Right cardiac atrium (tissue), 5 donors: ENCODE data around the gene VSTM2B. TPM values are rescaled to one million over a fixed set of nuclear protein-coding genes. Genes with fewer than 3 reads are reported as not detected.
"Not testable (repeated sequence)": the region's sequence is repeated elsewhere in the genome, so short reads cannot be mapped to it uniquely, and the experiment has no call there.

ENCODE experiments used
- ATAC-seq, 2 donors: fragments of 200-7000 bp; cut with Tn5 transposase; one replicate each; pipeline versions ENCODE4 v1.8.0 to v1.9.1; 2020; ENCODE audit warnings: moderate library complexity in 2 of 2, mild to moderate bottlenecking in 1 of 2
- DNase-seq, 3 donors: peaks; one replicate each; pipeline ENCODE4 v3.0.0-alpha.2; 2020
- H3K27ac ChIP-seq: one replicate; pipeline ENCODE4 v1.5.1; 2013; ENCODE audit warnings: mild to moderate bottlenecking, low read length, control low read depth, moderate library complexity
- H3K27me3 ChIP-seq: one replicate; pipeline ENCODE4 v1.6.1; 2013; ENCODE audit not compliant: control insufficient read depth, insufficient read depth
- H3K4me1 ChIP-seq: one replicate; pipeline ENCODE4 v1.6.1; 2013; ENCODE audit warnings: low read length; ENCODE audit not compliant: control insufficient read depth, insufficient read depth
- H3K4me3 ChIP-seq: one replicate; pipeline ENCODE4 v1.5.1; 2013; ENCODE audit warnings: low read length, control low read depth
- H3K9me3 ChIP-seq: one replicate; pipeline ENCODE4 v1.6.1; 2013; ENCODE audit warnings: low read length; ENCODE audit not compliant: control insufficient read depth
- WGBS: extraction: QIAGEN DNeasy Blood & Tissue Kit; methylation state at CpG from one replicate; pipeline ENCODE4 v1.1.7; 2013; 5-methylcytosine and 5-hydroxymethylcytosine counted together
- intact Hi-C, 4 donors: fragments of 100-400 bp; cut with DNase I; formaldehyde crosslinking; loops; one replicate each; pipeline versions ENCODE4 v1.11.0 to v1.14.0; 2022 to 2023
- polyA plus RNA-seq: library from polyadenylated mRNA; stranded (reverse); fragments of 200-250 nt; gene quantifications from one replicate; pipeline ENCODE4 v1.2.3, GENCODE V29; 2013
- total RNA-seq, 4 donors: library from RNA; stranded (reverse); fragmentation: NEBNext Ultra II Directional; extraction: Animal tissue kit (Norgen Biotek cat#: 25700); gene quantifications; one replicate each; pipeline ENCODE4 v1.2.1, GENCODE V29; 2021
- donor health status: healthy with polysubstance abuse.
- donor health status: DM: no; HTN: yes; CAD: no.
- donor health status: DM: no; HTN: no; CAD: no.
- donor health status: DM: no; HTN: yes; CAD: no; lungs with severe emphysema.
- donor health status: DM: yes; HTN: yes; CAD: no.

Gene VSTM2B
- total and polyA plus RNA-seq, 5 donors: not detected

DNA sequence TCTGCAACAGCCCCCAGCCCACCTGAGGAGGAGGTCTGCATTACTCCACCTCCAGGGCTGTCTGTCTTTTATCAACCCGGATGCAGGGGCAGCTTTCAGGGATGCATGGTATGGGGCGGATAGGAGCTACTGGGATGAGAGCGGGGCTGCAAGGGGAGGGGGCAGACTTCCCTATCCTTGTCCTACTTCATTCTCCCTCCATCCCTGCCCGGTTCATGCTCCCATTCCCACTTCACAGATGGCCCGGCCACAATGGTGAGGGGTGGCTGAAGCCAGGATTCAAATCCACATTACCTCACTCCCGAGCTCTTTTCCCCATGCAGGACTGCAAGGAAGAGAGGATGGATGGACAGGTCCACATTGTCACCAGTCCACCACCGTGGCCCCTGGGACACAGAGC lies 40.5 kb upstream of the VSTM2B start:
- DNase-seq: no peak
- H3K4me3 ChIP-seq: no peak overlapping the region

DNA sequence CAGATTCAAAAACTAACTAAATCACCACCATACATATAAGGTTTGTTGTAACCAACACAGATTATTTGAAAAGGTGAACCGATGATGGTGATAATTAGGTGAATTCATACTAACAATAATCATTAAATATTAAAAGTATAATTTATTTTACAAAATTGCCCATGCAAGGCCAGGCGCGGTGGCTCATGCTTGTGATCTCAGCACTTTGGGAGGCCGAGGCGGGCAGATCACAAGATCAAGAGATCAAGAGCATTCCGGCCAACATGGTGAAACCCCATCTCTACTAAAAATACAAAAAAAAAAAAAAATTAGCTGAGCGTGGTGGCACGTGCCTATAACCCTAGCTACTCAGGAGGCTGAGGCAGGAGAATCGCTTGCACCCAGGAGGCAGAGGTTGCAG lies 38.8 kb upstream of the VSTM2B start:
- H3K4me3 ChIP-seq, H3K4me1 ChIP-seq, H3K27me3 ChIP-seq, ATAC-seq, intact Hi-C loops, H3K9me3 ChIP-seq, H3K27ac ChIP-seq, DNase-seq: not testable (repeated sequence)
- WGBS: 90% methylated on average over 9 of the region's 9 CpGs

More for the DNA sequence above, 40.5 kb upstream of the VSTM2B start:
- Histone ChIP-seq H3K9me3 (no peaks in the 10 kb centered on the region), H3K27me3 (no peaks in the 10 kb centered on the region), H3K27ac (no peak overlapping the region), H3K4me1 (no peaks in the 10 kb centered on the region)
- intact Hi-C loops: no loop called here
- no peak for ATAC-seq
- 67% methylated on average over 7 of the region's 7 CpGs for WGBS

DNA sequence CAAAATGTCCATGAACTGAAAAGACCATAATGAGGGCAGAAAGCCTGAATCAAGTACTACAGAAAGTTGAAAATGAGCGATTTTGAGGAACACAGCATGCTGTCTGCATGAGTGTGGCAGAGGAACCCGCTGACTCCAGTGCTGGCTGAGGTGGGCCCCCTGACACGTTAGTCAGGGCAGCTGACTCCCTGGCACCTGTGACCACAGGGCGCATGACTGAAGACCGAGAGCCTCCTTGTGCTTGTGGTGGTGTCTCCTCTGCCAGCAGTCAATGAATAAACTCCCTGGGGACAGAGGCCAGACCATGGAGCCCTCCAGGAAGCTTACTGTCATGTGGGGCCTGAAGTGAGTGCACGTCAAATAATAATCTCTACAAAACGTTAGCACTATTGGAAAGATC lies 38.4 kb upstream of the VSTM2B start:
- H3K27me3 ChIP-seq: no peaks in the 10 kb centered on the region
- DNase-seq (no peak), ATAC-seq (no peak)
- no peak overlapping the region for H3K4me3 ChIP-seq
- H3K27ac ChIP-seq: no peak overlapping the region
- intact Hi-C loops: no loop called here
- no peaks in the 10 kb centered on the region for H3K4me1 ChIP-seq
- WGBS: 66% methylated on average over 7 of the region's 7 CpGs
- no peaks in the 10 kb centered on the region for H3K9me3 ChIP-seq

DNA sequence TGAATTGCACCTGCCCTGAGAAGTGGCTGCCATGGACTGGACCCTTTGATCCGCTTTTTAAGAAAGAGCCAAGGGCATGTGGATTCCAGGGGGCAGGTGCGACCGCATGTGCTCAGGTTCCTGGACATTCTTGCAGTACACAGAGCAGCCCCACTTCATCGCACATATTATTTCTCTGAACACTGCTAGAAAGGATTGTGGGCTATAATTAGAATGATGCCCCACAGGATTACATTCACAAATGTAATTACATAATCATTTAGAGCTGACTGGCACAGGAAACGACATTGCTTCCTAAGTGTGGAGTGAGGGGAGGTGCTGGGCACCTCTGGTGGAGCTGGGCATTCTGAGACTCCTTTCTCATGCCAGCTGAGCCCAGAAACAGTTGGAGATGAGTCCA lies 37.5 kb upstream of the VSTM2B start:
- Histone ChIP-seq H3K9me3 (no peaks in the 10 kb centered on the region), H3K4me3 (no peak overlapping the region), H3K4me1 (no peaks in the 10 kb centered on the region), H3K27me3 (no peaks in the 10 kb centered on the region), H3K27ac (no peak overlapping the region)
- WGBS: 73% methylated on average over 5 of the region's 5 CpGs
- ATAC-seq (no peak), DNase-seq (no peak)
- intact Hi-C loops: no loop called here

DNA sequence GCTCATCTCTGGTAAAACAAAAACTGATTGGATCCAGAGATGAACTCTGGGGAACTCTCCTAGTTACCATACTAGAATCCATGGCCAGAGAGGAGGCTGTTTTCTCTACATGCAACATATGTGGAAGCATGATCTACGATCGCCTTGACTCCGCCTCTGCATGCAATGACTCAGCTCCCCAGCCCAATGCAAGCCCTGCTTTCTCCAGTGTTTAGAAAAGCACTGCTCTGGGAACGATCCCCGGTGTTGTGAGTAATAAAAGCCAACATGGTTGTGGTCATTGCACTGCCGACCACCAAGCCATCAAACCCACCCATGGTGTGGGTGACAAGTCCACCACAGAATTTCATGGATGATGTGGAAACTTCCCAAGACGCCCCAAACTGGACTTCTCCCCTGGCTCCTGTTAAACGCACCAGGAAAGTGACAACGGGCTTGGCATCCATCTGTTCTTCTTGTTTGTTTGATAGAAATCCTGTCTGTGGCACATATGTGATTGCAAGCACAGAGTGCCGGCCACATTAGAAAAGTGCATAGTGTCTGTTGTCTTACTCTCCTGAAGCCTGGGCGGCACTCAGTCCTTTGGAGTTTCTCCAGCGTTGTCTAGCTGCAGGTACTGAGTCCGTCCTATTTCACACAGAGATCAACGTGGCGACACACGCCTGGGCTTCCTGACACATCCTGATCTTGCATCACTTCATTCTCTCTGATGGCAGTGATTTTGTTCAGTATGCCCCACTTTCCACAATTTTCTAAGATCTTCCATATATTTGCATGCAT lies 36.4 kb upstream of the VSTM2B start:
- intact Hi-C loops: no loop called here
- whole genome bisulfite sequencing: 79% methylated on average over 16 of the region's 16 CpGs
- no peak overlapping the region for H3K27ac ChIP-seq
- ATAC-seq: no peak
- H3K27me3 ChIP-seq: no peaks in the 10 kb centered on the region
- H3K9me3 ChIP-seq: no peaks in the 10 kb centered on the region
- no peaks in the 10 kb centered on the region for H3K4me1 ChIP-seq
- H3K4me3 ChIP-seq: no peak overlapping the region
- DNase-seq: no peak

DNA sequence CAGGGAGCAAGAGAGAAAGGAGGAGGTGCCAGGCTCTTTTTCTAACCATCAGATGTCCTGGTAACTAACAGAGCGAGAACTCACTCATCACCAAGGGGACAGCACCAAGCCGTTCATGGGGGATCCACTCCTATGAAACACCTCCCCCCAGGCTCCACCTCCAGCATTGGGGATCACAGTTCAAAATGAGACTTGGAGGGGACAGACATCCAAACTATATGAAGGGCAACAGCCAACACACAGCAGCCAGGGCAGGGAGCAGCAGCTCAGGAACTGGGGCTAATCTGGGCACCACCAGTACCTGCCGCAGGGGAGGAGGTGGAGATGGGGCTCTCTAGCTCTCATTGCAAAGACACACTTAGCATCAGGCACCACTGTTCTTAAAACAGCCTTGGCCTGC lies 34.3 kb upstream of the VSTM2B start:
- no peak overlapping the region for H3K4me3 ChIP-seq
- H3K27me3 ChIP-seq: no peaks in the 10 kb centered on the region
- no peak for DNase-seq
- intact Hi-C loops: no loop called here
- no peaks in the 10 kb centered on the region for H3K9me3 ChIP-seq
- no peaks in the 10 kb centered on the region for H3K4me1 ChIP-seq
- no peak overlapping the region for H3K27ac ChIP-seq
- WGBS: 76% methylated on average over 3 of the region's 3 CpGs
- ATAC-seq: no peak

DNA sequence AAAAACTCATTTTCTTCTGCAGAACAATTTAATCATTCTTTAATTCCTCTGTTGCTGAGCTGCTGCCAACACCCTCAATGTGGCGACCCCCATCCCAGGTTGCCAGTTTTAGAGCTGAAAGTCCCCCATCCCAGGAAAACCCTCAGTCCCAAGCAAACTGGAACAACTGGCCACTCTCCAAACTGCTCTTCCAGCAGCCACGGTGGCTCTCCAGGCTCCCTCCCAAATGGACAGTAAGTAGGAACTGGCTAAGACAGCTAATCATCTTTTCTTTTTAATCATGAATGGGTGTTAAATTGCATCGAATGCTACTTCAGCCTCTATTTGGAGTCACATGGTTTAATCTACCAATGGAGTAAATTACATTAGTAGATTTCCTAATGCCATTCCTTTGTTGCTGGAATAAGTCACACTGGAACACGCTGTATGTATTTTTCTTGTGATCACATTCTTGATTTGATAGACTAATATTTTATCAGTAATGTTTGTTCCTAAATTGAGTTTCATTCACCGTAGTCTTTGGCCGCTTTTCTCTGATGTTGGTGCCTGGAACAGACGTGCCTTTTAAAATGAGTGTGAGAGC lies 33.7 kb upstream of the VSTM2B start:
- no peak for DNase-seq
- ATAC-seq: no peak
- Histone ChIP-seq H3K27me3 (no peaks in the 10 kb centered on the region), H3K9me3 (no peaks in the 10 kb centered on the region), H3K27ac (no peak overlapping the region), H3K4me1 (no peaks in the 10 kb centered on the region), H3K4me3 (no peak overlapping the region)
- intact Hi-C loops: no loop called here
- 24% methylated on average over 7 of the region's 7 CpGs for WGBS

DNA sequence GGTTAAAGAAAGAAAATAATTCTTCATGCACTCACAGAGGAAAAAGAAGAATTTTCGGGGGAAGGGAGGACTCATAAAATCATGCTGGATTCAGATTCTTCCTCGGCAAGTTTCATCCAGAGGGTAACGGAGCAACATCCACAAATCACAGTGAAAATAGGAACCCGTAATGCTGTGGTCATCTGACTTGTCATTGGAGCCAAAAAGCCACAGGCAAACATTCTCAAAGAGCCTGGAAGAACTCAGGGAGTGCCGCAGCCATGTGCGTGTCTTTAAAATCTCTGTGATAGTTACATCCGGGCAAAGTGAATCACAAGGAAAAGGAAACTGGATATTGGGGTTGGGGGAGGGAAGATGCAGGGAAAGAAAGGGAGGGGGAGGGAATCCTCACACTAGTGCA lies 33.0 kb upstream of the VSTM2B start:
- 7% methylated on average over 7 of the region's 7 CpGs for WGBS
- Histone ChIP-seq H3K9me3 (no peaks in the 10 kb centered on the region), H3K4me1 (no peaks in the 10 kb centered on the region), H3K27me3 (no peaks in the 10 kb centered on the region), H3K4me3 (no peak overlapping the region), H3K27ac (no peak overlapping the region)
- no peak for DNase-seq
- ATAC-seq: no peak
- intact Hi-C loops: no loop called here

DNA sequence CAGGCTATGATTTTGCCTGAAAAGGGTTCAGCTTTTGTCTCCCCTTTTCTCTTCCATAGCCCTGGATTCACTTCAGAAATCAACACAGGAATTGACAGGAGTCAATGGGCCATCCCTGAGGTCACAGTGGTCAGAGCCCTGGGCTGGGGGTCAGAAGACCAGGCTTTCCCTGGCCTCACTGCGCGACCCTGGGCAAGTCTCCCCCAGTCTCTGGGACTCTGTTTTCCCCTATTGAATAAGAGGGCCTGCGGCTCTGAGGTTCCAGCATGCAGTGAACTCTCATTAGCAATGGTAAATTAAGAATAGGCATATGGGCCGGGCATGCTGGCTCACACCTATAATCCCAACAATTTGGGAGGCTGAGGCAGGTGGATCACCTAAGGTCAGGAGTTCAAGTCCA lies 30.7 kb upstream of the VSTM2B start:
- Histone ChIP-seq H3K27ac (no peak overlapping the region), H3K4me1 (no peaks in the 10 kb centered on the region), H3K9me3 (no peaks in the 10 kb centered on the region), H3K4me3 (no peak overlapping the region), H3K27me3 (no peaks in the 10 kb centered on the region)
- intact Hi-C loops: no loop called here
- WGBS: 93% methylated on average over 4 of the region's 4 CpGs
- ATAC-seq (no peak), DNase-seq (no peak)

DNA sequence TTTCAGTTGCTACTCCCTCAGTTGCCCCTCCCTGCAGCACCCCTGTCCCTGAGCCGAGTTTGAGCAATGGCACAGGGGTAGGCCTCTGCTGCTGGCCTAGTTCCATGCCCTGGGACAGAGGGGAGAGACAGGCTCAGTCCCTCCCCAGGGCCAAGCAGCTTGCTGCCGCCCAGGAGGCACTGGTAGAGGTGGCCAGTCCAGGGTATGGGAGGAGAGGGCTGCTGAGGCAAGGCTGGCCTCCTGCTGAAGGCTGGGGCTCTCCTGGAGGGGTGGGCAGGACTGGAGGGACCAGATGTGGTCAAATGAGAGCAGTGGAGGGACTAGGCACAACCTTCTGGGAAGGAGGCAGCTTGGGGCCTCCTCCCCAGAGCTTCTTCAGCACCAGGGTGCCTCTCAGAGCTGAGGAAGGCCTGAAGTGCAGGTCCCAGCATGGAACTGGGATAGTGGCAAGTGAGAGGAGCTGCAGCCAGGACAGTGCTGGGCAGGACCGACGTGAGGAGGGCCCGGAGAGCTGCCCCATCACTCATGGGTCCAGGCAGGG lies 29.8 kb upstream of the VSTM2B start:
- Histone ChIP-seq H3K27ac (no peak overlapping the region), H3K4me1 (no peaks in the 10 kb centered on the region), H3K9me3 (no peaks in the 10 kb centered on the region), H3K4me3 (no peak overlapping the region), H3K27me3 (no peaks in the 10 kb centered on the region)
- WGBS: 74% methylated on average over 5 of the region's 5 CpGs
- intact Hi-C loops: no loop called here
- no peak for DNase-seq
- no peak for ATAC-seq

DNA sequence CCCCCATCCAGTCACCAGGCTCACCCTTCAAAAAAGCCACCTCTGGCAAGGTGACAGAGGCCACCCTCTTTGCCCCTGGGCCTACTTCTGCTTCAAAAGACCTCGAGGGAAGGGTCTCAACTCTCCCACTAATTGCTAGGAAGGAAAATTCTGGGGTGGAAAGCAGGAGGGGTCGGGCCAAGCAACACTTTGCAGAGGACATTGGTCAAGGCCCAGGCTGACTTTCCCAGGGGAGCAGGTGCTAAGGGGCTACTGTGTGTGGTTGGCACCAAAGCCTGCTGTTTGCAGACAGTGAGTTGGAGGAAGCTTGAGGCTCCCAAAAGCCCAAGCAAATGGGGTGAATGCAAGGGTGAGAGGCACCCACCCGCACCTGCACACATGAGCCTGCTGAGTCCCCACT lies 28.6 kb upstream of the VSTM2B start:
- DNase-seq: no peak
- H3K27me3 ChIP-seq: no peaks in the 10 kb centered on the region

More for the DNA sequence above, 28.6 kb upstream of the VSTM2B start:
- Histone ChIP-seq H3K4me3 (no peak overlapping the region), H3K9me3 (no peaks in the 10 kb centered on the region), H3K4me1 (no peaks in the 10 kb centered on the region), H3K27ac (no peak overlapping the region)
- intact Hi-C loops: no loop called here
- ATAC-seq: no peak
- WGBS: 71% methylated on average over 3 of the region's 3 CpGs
